SK-MEL-5 (cell line): ENCODE data around the gene CABLES2. TPM values are rescaled to one million over a fixed set of nuclear protein-coding genes. Genes with fewer than 3 reads are reported as not detected.

ENCODE experiments used
- DNase-seq: peaks from one replicate; pipeline ENCODE4 v3.0.0-alpha.2; 2016; ENCODE audit warnings: low read depth, low spot score
- in situ Hi-C: cut with HindIII; loops from 2 replicates; pipeline ENCODE4 v1.10.0; 2016; ENCODE audit warnings: low sequenced_read_pairs, high pct_unique_total_duplicates, low pct_unique_long_range_greater_than_20kb
- total RNA-seq: library from RNA; depleted of rRNA; stranded (reverse); fragments of >200 nt; shearing (Covaris generic); gene quantifications from 2 replicates; pipeline ENCODE4 v1.2.3, GENCODE V29; 2014; rRNA removed

Gene CABLES2
- total RNA-seq, 1 experiment from 2014 or later, result 2.9 TPM

DNA sequence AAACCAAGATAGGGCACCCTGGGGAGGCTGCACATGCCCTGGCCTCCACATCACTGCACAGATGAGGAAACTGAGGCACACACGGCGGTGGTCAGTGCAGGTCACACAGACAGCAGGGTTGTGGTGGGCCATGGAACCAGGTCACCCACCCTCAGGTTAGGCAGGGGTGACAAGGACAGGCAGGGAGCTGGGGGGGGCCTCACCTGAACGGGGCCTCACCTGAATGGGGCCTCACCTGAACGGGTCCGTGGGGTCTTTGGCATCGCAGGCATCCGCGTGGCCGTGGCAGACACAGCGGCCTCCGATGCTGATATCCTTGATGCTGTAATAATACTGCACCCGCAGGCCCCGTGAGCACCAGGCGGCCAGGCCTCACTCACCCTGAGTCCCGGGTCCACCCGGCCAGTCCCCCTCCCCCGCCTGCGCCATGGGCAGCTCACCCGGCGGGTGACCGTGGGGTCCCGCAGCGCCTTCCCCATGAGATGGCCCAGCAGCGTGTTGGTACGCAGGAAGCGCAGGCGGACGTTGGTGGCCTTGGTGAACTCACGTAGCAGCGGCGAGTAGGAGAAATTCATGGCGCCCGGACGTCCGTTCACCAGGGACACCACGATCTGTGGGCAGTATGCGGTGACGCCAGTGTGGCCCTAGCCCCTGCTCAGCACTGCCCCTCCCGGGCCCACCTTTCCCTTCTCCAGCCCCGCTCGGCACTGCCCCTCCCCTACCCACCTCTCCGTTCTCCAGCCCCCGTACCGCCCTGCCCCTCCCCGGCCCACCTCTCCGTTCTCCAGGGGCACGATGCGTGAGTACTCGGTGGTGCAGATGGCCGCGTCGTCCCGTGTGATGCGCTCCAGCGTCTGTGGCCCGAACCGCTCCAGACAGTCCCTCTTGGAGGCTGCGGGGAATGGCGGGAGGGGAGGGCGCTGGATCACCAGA lies 55.4 kb downstream of the CABLES2 start:
- no peak for DNase-seq
- in situ Hi-C loops, result no loop called here

- in situ Hi-C loops, result no loop called here
Observed at GRCh38 chr20:62350629-62351422, 56.3 kb downstream of the CABLES2 start.

GRCh38 chr20:62350098-62350628 lies 56.9 kb downstream of the CABLES2 start:
- DNase-seq, result no peak

More at GRCh38 chr20:62350629-62351422, 56.3 kb downstream of the CABLES2 start:
- no peak for DNase-seq

DNA sequence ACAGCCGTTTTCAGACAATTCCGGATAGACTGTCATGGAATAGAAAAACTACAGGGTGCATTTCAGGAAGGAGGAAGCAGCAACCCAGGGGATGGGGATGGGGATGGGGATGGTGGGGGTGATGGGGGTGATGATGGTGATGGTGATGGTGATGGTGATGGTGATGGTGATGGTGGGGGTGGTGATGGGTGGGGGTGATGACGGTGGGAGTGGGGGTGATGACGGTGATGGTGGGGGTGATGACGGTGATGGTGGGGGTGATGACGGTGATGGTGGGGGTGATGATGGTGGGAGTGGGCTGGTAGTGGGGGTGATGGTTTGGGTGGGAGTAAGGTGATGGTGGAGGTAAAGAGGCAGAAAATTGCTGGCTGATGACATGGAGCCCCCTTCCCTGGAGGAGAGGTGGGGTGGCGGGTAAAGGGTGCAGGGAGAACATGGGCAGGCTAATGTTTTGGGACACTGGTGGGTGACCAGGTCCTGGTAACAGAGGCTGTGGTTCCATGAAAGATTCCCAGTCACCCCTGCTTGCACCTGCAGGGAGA lies 57.5 kb downstream of the CABLES2 start:
- in situ Hi-C loops, result no loop called here
- no peak for DNase-seq

More at GRCh38 chr20:62350098-62350628, 56.9 kb downstream of the CABLES2 start:
- in situ Hi-C loops, result no loop called here

DNA sequence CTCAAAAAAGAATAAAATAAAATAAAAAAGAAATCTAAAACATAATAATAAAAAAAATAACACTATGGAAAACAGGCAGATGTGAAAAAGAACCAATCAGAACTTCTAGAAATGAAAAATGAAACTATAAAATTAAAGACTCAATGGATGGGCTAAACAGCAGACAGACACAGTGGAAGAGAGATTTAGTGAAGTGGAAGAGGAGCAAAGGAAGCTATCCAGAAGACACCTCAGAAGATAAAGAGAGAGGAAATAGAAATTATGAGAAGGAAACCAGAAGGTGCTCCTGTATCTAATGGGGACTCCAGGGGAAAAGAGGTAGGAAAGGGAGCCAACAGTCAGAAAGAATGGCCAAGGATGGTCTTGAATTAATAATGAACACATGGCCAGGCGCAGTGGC lies 58.5 kb downstream of the CABLES2 start:
- in situ Hi-C loops, result no loop called here
- DNase-seq, result no peak

- in situ Hi-C loops, result no loop called here
Observed at GRCh38 chr20:62347445-62347844, 59.6 kb downstream of the CABLES2 start.

DNA sequence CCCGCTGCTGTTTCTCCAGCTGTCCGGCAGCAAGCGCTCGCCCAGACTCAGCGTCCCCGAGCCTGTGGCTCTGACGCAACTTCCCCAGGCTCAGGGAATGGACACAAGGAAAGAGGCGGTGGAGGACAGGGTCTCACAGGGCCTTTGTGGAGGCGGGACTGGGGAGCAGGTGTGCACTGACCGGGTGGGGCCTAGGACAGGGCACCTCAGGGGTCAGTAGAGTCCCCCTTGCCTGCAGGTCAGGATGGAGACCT lies 60.0 kb downstream of the CABLES2 start:
- in situ Hi-C loops, result no loop called here
- DNase-seq, result no peak

More at GRCh38 chr20:62347445-62347844, 59.6 kb downstream of the CABLES2 start:
- DNase-seq, result no peak

DNA sequence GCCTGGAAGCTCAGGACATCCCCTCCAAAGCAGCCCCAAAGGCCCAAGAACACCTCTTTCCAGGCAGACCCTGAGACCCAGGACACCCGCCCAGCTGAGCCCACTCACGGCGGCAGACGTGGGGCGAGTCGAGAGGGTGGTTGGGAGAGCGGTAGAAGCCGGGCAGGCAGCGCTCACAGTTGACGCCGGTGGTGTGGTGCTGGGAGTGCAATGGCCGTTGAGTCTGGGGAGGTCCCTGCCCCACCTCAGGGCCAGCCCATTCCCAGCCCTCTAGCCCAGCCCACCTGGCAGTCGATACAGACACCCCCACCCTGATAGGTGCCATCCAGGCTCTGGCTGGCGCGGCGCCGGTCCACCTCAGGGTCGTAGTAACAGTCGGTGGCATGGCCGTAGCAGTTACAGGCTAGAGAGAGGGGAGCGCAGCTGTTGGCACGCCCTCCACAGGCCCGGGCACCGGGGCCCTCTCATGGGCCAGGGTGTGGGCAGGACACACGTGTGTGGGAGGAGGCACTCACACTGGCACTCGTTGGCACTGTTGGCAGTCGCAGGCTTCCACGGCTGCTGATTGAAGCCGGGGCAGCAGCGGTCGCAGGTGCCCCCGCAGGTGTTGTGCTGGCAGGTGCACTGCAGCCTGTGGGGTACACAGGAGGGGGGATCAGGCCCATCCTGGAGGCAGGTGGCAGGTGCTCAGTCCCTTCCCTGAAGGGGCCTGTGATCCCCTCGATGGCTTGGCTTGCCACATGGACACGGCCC lies 60.5 kb downstream of the CABLES2 start:
- DNase-seq, result no peak
- in situ Hi-C loops, result no loop called here

DNA sequence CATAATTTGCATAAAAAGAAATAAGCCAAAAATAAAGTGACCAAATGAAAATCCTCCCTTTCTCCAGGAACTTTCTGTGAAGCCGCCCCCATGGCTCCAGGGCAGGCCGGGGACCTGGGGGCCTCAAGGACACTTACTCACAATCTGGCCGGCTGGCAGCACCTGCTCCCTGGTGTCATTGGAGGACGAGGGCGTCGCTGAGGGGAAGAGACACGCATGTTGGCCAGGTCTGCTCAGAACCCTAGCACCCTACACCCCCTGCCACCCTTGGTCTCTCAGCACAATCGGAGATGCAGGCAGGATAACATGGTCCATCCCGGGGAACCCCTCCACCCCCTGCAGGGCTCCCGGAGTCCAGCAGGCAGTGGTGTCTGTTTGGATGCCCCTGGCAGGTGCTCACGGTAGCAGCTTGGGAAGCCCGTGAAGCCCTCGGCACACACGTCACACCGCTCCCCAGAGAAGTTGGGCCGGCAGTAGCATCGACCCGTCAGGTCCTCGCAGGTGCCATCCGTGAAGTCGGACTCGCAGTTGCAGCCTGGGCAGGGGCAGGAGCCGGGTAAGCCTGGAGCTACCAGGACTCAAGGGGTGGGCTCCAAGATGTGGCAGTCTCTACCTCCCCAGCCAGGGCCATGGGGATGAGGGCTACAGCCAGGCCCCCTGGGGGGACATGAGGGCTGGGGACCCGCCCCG lies 61.3 kb downstream of the CABLES2 start:
- in situ Hi-C loops, result no loop called here
- DNase-seq, result no peak

GRCh38 chr20:62344782-62345181 lies 62.3 kb downstream of the CABLES2 start:
- DNase-seq, result peak; percentile 82
- in situ Hi-C loops, result no loop called here

DNA sequence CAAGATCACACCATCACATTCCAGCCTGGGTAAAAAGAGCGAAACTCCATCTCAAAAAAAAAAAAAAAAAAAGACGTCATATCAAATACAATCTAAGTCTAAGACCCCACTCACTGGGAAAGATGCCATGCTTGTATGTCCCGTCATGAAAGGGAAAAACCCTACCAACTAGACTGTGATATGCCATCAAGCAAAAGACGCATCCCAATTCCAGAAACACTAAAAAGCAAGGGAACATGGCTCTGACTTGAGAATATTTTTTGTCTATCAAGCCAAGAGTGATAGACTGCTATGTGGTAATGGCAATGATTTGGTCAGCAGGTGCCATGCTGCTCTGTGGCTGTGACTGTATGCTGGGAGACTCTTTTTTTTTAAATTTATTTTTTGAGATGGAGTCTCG lies 63.0 kb downstream of the CABLES2 start:
- in situ Hi-C loops, result no loop called here

DNA sequence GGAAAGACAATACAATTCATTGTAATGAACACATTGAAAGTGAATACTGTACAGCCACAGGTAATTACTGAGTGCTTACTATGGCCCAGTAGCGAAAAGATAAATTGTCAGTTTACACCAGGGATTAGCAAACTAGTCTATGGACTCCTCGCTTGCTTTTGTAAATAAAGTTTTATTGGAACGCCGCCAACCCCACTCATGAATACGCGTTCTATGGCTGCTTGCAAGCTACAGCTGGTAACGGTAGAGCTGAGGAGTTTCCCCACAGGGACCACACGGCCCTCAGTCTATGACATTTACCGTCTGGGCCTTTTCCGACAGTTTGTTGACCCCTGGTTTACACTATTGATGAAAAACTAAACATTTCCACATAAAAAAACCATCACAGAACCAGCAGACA lies 64.2 kb downstream of the CABLES2 start:
- in situ Hi-C loops, result no loop called here
- peak; percentile 15 for DNase-seq

More for the DNA sequence above, 63.0 kb downstream of the CABLES2 start:
- DNase-seq, result no peak

- no peak for DNase-seq
- in situ Hi-C loops, result no loop called here
Observed at GRCh38 chr20:62339647-62340062, 67.4 kb downstream of the CABLES2 start.

Other genes with a start within 250 kb of the CABLES2 start
- 27.1 and 29.6 TPM in 2 replicates for gene MTG2, start 224.3 kb downstream of the CABLES2 start, total RNA-seq
- gene HRH3, start 187.0 kb downstream of the CABLES2 start, total RNA-seq, result not detected in 2 replicates
- gene OSBPL2, start 168.8 kb downstream of the CABLES2 start, total RNA-seq, result 23.5 and 24.0 TPM in 2 replicates
- 173 and 200 TPM in 2 replicates for gene ADRM1, start 104.3 kb downstream of the CABLES2 start, total RNA-seq
- 4.1 and 6.8 TPM in 2 replicates for gene LAMA5, start 40.0 kb downstream of the CABLES2 start, total RNA-seq
- 1,088 and 1,497 TPM in 2 replicates for gene RPS21, start 20.2 kb downstream of the CABLES2 start, total RNA-seq
- gene RBBP8NL, start 20.3 kb upstream of the CABLES2 start, total RNA-seq, result 0.03 TPM in 1 of 2 replicates, not detected in the other
- 0.18 TPM in 1 of 2 replicates, not detected in the other for gene GATA5, start 68.7 kb upstream of the CABLES2 start, total RNA-seq
- 48.1 and 53.5 TPM in 2 replicates for gene SLCO4A1, start 235.2 kb upstream of the CABLES2 start, total RNA-seq